Cardiac fibroblast (primary cell): ENCODE measurements around the gene SLIT3.

Experiments used
- DNase-seq, 2 donors: peaks; one replicate each; pipeline versions ENCODE4 v3.0.0 to v3.0.0-alpha.2; 2010; ENCODE audit warnings: low read depth in 2 of 2
- H3K4me3 ChIP-seq, 2 donors: replicated peaks in 1 of 2; 1 replicate in 1 of 2; 2 replicates in 1 of 2; pipeline ENCODE4 v1.5.1; 2011; ENCODE audit warnings: low read depth in 2 of 2, low read length in 2 of 2, mild to moderate bottlenecking in 2 of 2, moderate library complexity in 1 of 2
- TF ChIP-seq, protein P1 (sequence below): IDR thresholded peaks from one replicate; pipeline ENCODE4 v1.5.1; 2011; ENCODE audit warnings: low read depth, mild to moderate bottlenecking, low read length, inconsistent platforms

SLIT3 gene

DNA sequence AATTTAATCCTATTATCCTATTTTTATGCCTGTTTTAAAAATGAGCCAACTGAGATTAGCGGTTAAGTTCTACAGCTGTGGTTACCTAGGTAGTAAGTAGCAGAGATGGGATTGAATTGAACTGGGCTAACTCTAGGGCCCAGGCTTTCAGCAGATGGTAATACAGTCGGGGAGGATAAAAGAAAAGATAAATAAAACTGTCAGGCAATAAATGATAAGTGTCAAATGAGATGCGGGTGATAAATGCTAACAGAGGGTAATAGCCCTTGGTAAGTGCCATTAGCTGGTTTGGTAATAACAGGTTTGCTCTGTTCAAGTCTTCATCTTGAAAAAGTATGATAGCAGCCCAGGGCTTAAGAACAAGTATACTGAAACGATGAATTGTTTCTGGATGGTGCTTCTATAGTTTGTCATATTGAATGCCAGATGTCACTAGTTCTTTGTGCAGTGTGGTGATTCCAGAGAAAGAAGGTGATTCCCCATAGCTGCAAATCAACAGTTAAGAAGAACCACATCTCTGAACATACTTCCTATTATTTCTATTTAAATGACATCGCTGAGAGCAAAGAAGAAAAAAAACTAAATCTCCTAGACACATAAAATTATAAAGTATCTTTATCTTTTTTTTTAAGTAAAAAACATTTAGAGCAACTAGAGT, 360.9 kb downstream of the SLIT3 start:
- H3K4me3 ChIP-seq, result no peak overlapping the region
- TF ChIP-seq, protein P1, sequence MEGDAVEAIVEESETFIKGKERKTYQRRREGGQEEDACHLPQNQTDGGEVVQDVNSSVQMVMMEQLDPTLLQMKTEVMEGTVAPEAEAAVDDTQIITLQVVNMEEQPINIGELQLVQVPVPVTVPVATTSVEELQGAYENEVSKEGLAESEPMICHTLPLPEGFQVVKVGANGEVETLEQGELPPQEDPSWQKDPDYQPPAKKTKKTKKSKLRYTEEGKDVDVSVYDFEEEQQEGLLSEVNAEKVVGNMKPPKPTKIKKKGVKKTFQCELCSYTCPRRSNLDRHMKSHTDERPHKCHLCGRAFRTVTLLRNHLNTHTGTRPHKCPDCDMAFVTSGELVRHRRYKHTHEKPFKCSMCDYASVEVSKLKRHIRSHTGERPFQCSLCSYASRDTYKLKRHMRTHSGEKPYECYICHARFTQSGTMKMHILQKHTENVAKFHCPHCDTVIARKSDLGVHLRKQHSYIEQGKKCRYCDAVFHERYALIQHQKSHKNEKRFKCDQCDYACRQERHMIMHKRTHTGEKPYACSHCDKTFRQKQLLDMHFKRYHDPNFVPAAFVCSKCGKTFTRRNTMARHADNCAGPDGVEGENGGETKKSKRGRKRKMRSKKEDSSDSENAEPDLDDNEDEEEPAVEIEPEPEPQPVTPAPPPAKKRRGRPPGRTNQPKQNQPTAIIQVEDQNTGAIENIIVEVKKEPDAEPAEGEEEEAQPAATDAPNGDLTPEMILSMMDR, result no peak
- no peak for DNase-seq

DNA sequence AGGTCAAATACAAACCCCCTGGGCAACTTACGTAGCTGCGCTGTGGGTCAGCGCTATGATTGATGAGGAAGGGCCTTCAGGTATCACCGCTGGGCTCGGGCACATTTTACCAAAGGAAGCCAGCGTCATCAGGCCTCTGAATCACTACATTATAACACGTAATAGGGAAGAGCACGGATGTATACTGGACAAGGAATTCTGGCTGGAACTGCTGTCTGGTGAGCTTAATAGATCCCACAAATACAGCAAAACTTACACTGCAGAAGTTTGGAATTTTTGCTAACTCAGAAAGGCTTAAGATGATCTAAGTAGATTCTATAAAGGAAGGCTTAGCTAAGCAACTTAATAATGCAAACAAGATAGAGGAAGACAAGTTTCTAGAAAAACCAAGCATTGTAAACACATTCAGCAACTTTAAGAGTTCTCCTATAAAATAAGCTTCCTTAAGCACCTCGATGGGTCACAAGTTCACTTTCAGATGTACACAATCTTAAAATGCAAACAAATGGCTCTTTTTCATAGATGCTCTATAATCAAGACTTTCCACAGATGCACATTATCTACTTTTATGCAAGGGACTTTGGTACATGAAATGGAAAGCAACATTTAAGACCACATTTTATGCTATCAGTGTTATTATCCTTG, 361.7 kb downstream of the SLIT3 start:
- TF ChIP-seq, protein P1, result no peak
- DNase-seq, result no peak
- H3K4me3 ChIP-seq, result no peak overlapping the region

DNA sequence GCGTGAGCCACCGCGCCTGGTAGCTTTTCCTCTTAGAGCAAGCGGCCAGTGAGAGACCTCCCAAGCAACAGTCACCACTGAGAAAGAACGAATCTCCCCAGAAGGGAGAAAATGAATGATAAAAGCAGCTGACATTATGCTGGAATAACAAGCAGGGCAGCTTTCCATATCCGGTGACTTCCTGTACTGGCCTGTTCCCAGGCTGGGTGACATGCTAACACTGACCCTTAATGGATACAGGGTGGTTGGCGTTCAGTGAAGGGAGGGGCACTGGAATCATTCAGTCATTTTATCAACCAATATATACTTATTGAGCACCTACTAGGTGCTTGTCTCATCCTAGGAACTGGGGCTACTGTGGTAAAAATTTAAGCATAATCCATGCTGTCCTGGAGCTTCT, 364.4 kb downstream of the SLIT3 start:
- TF ChIP-seq, protein P1, result no peak
- DNase-seq, result no peak
- H3K4me3 ChIP-seq, result no peak overlapping the region

DNA sequence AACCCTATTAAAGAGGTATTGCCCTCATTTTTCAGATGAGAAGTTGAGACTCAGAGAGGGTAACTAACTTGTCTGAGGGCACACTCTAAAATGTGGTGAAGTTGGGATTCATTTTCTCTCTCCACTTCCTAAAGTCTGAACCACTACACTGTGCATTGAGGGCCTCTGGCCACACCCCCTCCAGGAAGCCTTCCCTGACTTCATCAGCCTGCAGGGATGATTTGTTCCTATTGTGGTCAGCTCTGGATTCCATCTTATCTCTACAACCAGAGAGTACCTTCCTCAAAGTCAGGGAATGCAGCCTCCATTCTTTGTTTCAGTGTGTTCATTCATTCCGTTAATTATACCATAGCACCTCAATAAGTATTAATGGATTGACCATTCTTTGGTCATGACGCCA, 365.8 kb downstream of the SLIT3 start:
- no peak overlapping the region for H3K4me3 ChIP-seq
- no peak for DNase-seq
- TF ChIP-seq, protein P1, result no peak

DNA sequence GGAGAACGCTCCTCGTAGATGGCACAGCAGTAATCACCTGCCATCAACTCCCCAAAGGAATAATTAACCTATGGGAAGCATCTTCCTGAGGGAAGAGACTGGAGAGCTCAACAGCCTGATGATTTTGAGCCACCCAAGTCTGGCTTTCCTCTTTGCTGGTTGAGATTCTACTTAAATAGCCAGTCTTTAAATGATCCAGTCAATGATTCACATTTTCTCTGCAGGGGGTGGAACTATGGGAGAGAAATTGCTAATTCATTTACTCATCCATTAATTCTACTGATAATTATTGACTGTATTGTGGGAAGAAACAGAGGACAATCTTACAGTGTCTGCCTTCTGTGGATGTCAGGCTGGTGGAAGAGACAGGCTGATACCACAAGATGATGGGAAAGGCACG, 366.8 kb downstream of the SLIT3 start:
- no peak overlapping the region for H3K4me3 ChIP-seq
- DNase-seq, result no peak
- TF ChIP-seq, protein P1, result no peak

DNA sequence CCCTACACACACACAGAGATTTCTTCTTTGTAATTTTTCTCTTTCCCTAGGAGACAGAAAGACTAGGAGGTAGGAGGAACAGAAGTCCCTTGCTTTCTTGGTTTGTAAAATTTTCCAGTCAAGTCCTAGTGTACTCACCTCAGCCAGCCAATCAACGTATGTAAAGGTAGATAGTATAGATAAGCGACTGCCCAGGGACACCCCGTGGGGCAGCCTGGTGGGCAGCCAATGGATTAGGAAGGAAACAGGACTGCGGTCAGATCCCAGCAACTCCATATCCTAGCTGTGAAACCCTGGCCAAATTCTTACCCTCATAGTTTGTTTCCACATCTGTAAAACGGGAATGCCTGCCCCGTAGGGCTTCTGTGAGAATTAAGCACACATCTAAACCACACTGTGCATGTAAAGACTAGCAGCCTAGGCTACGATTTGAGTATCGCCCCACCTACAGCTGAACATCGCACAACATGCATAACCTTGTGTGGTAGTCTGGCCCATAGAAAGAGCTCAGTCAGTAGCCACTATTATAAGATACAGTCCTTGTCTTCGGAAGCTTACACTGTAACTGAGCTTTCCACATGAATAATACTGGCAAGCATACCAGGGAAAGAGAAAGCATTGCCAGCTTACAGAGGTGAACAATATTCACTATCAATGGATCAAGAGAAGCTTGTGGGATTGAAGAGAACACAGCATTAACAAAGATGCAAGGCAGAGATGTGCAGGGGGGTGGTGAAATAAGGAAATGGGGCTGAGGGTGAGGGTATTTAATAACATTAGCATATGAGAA, 368.3 kb downstream of the SLIT3 start:
- DNase-seq, result no peak
- TF ChIP-seq, protein P1, result no peak
- no peak overlapping the region for H3K4me3 ChIP-seq
